ENCODE data around the gene CFAP65. TPM values are rescaled to one million over a fixed set of nuclear protein-coding genes. Genes with fewer than 3 reads are reported as not detected.

CFAP65 gene
- total RNA-seq, 6 experiments from 2014 or later: not detected

DNA sequence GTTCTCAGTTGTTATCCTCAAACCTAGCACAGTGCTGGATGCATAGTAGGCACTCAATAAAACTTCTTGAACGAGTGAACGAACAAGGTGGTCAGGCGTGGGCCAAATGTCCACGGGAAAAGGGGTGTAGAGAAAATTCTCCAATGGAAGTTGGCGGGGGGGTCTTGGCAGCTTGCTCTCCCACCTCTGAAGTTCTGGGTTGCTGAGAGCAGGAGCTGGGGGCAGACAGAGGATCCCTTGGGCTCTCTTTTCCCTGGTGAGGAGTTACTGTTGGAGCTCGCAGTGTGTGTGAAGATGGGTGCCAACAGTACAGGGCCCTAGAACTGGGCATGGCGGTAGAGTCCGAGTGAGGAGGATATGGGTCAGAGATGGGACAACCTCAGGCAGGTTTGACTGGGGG lies 45.8 kb downstream of the CFAP65 start:
- DNase-seq (no peak), ATAC-seq (no peak)
- H3K36me3 ChIP-seq: no peaks in the 10 kb centered on the region
- peaks cover 4 to 38% of the 10 kb centered on the region in 2 donors for H3K27me3 ChIP-seq
- peaks cover 0 to 15% (median 5%) of the 10 kb centered on the region in 4 donors for H3K4me1 ChIP-seq
- H3K27ac ChIP-seq: no peak overlapping the region
- TF ChIP-seq POLR2A (IDR thresholded peaks at IDR 0.05): no peak
- TF ChIP-seq, protein P1, sequence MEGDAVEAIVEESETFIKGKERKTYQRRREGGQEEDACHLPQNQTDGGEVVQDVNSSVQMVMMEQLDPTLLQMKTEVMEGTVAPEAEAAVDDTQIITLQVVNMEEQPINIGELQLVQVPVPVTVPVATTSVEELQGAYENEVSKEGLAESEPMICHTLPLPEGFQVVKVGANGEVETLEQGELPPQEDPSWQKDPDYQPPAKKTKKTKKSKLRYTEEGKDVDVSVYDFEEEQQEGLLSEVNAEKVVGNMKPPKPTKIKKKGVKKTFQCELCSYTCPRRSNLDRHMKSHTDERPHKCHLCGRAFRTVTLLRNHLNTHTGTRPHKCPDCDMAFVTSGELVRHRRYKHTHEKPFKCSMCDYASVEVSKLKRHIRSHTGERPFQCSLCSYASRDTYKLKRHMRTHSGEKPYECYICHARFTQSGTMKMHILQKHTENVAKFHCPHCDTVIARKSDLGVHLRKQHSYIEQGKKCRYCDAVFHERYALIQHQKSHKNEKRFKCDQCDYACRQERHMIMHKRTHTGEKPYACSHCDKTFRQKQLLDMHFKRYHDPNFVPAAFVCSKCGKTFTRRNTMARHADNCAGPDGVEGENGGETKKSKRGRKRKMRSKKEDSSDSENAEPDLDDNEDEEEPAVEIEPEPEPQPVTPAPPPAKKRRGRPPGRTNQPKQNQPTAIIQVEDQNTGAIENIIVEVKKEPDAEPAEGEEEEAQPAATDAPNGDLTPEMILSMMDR (IDR thresholded peaks at IDR 0.05): no peak
- H3K9me3 ChIP-seq: no peaks in the 10 kb centered on the region
- WGBS (ENCODE audit: insufficient coverage, low coverage, low lambda C conversion rate, missing lambda C conversion rate): 27% methylated on average over 5 of the region's 8 CpGs
- H3K4me3 ChIP-seq: no peak overlapping the region
- intact Hi-C loops (cut with DNase I): no loop called here

DNA sequence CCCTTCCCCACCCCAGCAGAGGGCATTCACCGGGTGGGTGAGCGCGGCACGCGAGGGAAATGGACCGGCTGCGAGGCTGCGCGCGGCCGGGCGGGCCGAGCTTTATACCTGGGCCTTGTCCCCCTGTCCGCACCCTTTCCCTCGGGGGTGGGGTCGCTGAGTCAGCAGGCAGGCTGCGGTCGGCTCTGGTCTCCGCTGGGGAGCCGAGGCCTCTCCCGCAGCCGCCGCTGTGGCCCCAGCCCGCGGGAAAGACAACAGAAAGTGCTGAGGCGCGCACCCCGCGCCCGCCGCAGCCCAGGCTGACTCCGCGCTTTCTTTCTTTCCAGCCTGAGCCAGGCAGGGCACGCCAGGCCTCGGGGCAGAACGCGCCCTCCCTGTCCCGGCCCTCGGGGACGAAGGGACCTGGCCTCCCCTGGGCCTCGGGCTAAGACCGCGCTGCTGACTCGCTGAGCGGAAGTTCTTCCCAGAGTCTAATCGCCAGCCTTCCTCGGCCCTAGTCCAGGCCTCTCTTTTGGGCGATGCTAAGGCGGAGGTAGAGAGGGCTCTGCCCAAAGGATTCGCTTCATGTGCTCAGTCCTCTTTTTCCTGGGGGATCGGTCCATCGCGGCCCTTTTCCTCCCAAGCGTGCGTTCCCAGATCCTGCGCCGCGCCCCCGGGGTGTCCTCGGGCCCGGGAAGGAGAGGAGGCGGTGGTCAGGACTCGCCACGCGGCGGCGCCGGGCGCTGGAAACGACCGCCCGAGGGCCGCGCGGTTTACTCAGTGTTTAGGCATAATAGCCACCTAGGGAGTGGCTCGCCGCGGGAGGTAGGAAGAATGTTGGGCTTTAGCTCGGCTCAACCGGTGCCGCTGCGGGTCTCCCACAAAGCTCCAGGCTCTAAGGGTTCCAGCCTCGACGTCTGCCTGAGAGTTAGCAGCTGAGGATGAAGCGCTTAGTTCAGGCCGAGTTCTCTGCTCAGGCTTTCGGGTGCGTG lies 47.7 kb downstream of the CFAP65 start, which contains the start of gene CRYBA2:
CRYBA2 (minus strand) TSS at position 78 of the 971 bp plus-strand sequence. CDS start 246 bp downstream, outside the sequence.
- DNase-seq (peak in 1 of 3 donors; percentile 23), ATAC-seq (peak in 1 of 4 donors; percentile 15)
- 4% methylated on average over 12 of the region's 88 CpGs for WGBS (ENCODE audit: insufficient coverage, low coverage, low lambda C conversion rate, missing lambda C conversion rate)
- H3K27ac ChIP-seq: no peak within 1 kb of the TSS
- H3K27me3 ChIP-seq: peaks cover 10 to 38% of the 10 kb centered on the region in 2 donors
- no peaks in the 10 kb centered on the region for H3K36me3 ChIP-seq
- TF ChIP-seq, protein P1 (IDR thresholded peaks at IDR 0.05): no peak
- no peak for TF ChIP-seq POLR2A (IDR thresholded peaks at IDR 0.05)
- intact Hi-C loops (cut with DNase I): no loop called here
- H3K9me3 ChIP-seq: no peaks in the 10 kb centered on the region
- peaks cover 0 to 15% (median 5%) of the 10 kb centered on the region in 4 donors for H3K4me1 ChIP-seq
- peak within 1 kb of the TSS; percentile 11 to 26 (median 23) for H3K4me3 ChIP-seq

DNA sequence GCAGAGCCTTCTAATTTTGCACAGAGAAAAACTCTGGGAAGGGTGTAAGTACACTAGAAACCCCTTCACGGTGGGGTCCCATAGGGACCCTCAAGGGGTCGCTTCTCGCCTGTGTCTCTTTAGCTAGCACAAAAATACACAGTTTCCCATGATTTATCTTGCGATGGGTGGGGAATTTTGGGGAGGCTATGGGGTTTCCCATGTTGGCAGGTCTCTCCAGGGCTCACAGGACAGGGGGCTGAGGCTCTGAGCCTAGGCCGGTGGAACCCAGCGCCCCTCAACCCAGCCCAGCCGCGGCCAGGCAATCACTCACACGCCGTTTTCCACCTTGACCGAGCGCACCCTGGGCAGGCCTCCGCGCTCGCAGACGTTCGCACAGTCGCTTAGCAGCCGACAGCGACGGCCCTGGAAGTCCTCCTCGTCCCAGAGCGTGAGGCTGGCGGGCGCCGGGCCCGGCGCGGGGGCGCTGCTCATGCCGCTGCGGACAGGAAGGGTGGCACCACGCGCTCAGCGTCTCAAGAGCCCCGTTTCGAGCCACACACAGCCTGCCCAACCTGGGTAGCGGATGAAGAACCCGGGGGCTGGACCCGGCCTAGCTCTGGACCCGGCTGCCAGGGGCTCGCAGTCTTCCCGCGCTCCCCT lies 48.5 kb downstream of the CFAP65 start:
- TF ChIP-seq POLR2A (IDR thresholded peaks at IDR 0.05): no peak
- TF ChIP-seq, protein P1 (IDR thresholded peaks at IDR 0.05): no peak
- Histone ChIP-seq H3K36me3 (no peaks in the 10 kb centered on the region), H3K9me3 (no peaks in the 10 kb centered on the region), H3K4me3 (peak overlapping the region in 1 of 3 donors; percentile 11), H3K4me1 (peaks cover 0 to 15% (median 5%) of the 10 kb centered on the region in 4 donors), H3K27ac (no peak overlapping the region), H3K27me3 (peaks cover 10 to 38% of the 10 kb centered on the region in 2 donors)
- whole genome bisulfite sequencing (ENCODE audit: insufficient coverage, low coverage, low lambda C conversion rate, missing lambda C conversion rate): 5% methylated on average over 3 of the region's 44 CpGs
- no peak for DNase-seq
- intact Hi-C loops (cut with DNase I): no loop called here
- no peak for ATAC-seq

DNA sequence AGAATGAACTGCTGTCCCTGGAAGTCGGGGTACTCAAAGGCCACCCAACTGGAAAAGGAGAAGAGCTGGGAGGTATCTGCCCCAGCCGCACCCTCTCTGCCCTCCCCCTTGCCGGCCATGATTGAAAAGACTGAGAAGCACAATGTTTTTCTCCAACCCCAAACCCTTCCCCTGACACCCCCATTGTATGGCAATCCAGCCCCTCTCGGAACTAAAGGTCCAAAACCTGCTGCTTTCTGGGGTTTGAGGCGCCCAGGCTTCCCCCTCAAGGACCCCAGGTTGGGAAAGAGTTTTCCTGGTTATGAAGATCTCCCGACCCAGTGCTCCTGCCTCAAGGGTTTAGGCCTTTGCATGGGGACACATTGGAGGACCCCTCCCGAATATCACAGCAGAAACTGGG lies 49.1 kb downstream of the CFAP65 start:
- H3K9me3 ChIP-seq: no peaks in the 10 kb centered on the region
- DNase-seq: no peak
- H3K4me1 ChIP-seq: peaks cover 0 to 15% (median 5%) of the 10 kb centered on the region in 4 donors
- H3K36me3 ChIP-seq: no peaks in the 10 kb centered on the region
- no peak for ATAC-seq
- peaks cover 10 to 38% of the 10 kb centered on the region in 2 donors for H3K27me3 ChIP-seq
- H3K27ac ChIP-seq: no peak overlapping the region
- H3K4me3 ChIP-seq: no peak overlapping the region
- intact Hi-C loops (cut with DNase I): no loop called here
- TF ChIP-seq POLR2A (IDR thresholded peaks at IDR 0.05): no peak
- TF ChIP-seq, protein P1 (IDR thresholded peaks at IDR 0.05): no peak
- WGBS (ENCODE audit: insufficient coverage, low coverage, low lambda C conversion rate, missing lambda C conversion rate): 5% methylated on average over 3 of the region's 7 CpGs

All from right lobe of liver (tissue), 6 donors.